Activated T-cell treated with anti-CD3 and anti-CD28 coated beads for 48 hours (primary cell): ENCODE results near the gene BRAP.
"Not testable (repeated sequence)": the region's sequence is repeated elsewhere in the genome, so short reads cannot be mapped to it uniquely, and the experiment has no call there.

Source experiments
- DNase-seq: peaks from one replicate; pipeline ENCODE4 v3.0.0-alpha.2; 2020; ENCODE audit warnings: low read depth

Gene BRAP

GRCh38 chr12:111673503-111673902, 12.3 kb downstream of the BRAP start:
- no peak for DNase-seq

GRCh38 chr12:111672822-111673381, 12.9 kb downstream of the BRAP start:
- no peak for DNase-seq

GRCh38 chr12:111664961-111665865, 20.5 kb downstream of the BRAP start:
- no peak for DNase-seq

GRCh38 chr12:111664499-111664898, 21.3 kb downstream of the BRAP start:
- no peak for DNase-seq

- DNase-seq: no peak
Measured at GRCh38 chr12:111656016-111656415, 29.7 kb downstream of the BRAP start.

- no peak for DNase-seq
Measured at GRCh38 chr12:111655356-111655755, 30.4 kb downstream of the BRAP start.

- DNase-seq: no peak
Measured at GRCh38 chr12:111653596-111653995, 32.2 kb downstream of the BRAP start.

- DNase-seq: not testable (repeated sequence)
Measured at GRCh38 chr12:111652530-111652929, 33.2 kb downstream of the BRAP start.

- no peak for DNase-seq
Measured at GRCh38 chr12:111650912-111651311, 34.8 kb downstream of the BRAP start.

GRCh38 chr12:111645433-111645832, 40.3 kb downstream of the BRAP start:
- no peak for DNase-seq

- no peak for DNase-seq
Measured at GRCh38 chr12:111643427-111643826, 42.3 kb downstream of the BRAP start.

GRCh38 chr12:111642681-111643426, 42.9 kb downstream of the BRAP start:
- DNase-seq: no peak

- DNase-seq: no peak
Measured at GRCh38 chr12:111640506-111640905, 45.2 kb downstream of the BRAP start.

- DNase-seq: no peak
Measured at GRCh38 chr12:111638556-111638955, 47.2 kb downstream of the BRAP start.

GRCh38 chr12:111636209-111636945, 49.4 kb downstream of the BRAP start:
- no peak for DNase-seq

GRCh38 chr12:111635524-111635923, 50.2 kb downstream of the BRAP start:
- no peak for DNase-seq

GRCh38 chr12:111628505-111629260, 57.1 kb downstream of the BRAP start:
- no peak for DNase-seq

GRCh38 chr12:111626230-111626629, 59.5 kb downstream of the BRAP start:
- no peak for DNase-seq

- DNase-seq: no peak
Measured at GRCh38 chr12:111624540-111624939, 61.2 kb downstream of the BRAP start.

GRCh38 chr12:111617841-111618240, 67.9 kb downstream of the BRAP start:
- DNase-seq: not testable (repeated sequence)

GRCh38 chr12:111616177-111616623, 69.6 kb downstream of the BRAP start:
- DNase-seq: no peak
